Measurements from ENCODE around the gene LSM14B. TPM values are rescaled to one million over a fixed set of nuclear protein-coding genes. Genes with fewer than 3 reads are reported as not detected.

Gene LSM14B
- total RNA-seq, 1 donor: 31.0 TPM

DNA sequence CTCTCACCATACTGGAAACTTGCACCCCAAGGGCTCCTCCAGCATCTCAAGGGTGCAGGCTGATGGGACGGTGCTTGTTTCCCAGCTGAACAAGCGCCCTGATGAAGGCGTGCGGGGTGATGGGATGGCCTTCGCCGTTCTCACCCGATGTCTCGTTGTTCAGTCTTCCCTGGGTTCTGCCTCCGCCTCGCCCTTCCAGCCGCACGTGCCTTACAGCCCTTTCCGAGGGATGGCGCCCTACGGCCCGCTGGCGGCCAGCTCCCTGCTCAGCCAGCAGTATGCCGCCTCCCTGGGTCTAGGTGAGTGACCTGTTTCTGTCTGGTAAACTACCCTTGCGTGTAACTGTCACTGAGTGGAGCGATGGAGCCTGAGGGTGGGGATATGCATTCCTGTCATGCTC is 3.9 kb downstream of the LSM14B start:
- TF ChIP-seq, protein P1, sequence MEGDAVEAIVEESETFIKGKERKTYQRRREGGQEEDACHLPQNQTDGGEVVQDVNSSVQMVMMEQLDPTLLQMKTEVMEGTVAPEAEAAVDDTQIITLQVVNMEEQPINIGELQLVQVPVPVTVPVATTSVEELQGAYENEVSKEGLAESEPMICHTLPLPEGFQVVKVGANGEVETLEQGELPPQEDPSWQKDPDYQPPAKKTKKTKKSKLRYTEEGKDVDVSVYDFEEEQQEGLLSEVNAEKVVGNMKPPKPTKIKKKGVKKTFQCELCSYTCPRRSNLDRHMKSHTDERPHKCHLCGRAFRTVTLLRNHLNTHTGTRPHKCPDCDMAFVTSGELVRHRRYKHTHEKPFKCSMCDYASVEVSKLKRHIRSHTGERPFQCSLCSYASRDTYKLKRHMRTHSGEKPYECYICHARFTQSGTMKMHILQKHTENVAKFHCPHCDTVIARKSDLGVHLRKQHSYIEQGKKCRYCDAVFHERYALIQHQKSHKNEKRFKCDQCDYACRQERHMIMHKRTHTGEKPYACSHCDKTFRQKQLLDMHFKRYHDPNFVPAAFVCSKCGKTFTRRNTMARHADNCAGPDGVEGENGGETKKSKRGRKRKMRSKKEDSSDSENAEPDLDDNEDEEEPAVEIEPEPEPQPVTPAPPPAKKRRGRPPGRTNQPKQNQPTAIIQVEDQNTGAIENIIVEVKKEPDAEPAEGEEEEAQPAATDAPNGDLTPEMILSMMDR (IDR thresholded peaks at IDR 0.05; ENCODE audit: insufficient read depth, low read length): no peak
- DNase-seq (ENCODE audit: low read depth): no peak
- H3K4me3 ChIP-seq (ENCODE audit: low read depth, low read length): no peak overlapping the region

DNA sequence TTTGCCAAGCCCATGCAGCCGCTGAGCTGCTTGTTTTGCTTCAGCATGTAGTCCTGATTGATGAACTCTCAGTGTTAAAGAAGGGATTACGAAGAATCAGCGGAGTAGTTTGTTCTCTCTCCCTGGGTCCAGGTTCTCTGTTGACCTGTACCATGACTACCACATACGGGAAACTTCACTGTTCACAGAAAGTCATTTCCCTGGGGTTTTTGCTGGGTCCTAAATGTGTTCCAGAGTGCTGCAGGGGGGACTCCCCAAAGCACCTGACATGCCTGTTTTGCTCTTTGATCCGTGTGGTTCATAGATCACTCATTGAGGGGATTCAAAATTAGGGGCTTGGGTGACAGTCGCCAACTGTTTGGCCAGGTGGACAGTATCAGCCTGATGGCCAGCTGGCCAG is 5.5 kb downstream of the LSM14B start:
- no peak overlapping the region for H3K4me3 ChIP-seq (ENCODE audit: low read depth, low read length)
- DNase-seq (ENCODE audit: low read depth): no peak
- TF ChIP-seq, protein P1 (IDR thresholded peaks at IDR 0.05; ENCODE audit: insufficient read depth, low read length): no peak

DNA sequence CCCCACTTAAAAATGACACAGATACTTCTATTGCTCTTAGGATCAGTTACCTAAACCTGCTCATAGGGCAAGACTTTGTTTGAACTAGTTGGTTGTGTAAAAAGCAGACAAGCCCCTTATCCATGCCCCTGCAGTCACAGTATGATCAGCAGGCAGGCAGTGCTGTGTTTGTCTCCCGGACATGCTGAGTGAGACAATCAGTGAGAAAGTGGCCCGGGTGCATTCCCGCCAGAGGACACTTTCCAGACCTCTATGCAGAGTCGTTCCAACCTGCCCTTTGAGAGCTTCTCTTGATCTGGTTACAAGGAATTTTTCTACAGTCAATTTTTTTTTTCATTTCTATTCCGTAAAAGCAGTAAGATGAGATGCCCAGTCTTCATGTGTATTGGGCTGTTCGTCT is 6.2 kb downstream of the LSM14B start:
- no peak overlapping the region for H3K4me3 ChIP-seq (ENCODE audit: low read depth, low read length)
- DNase-seq (ENCODE audit: low read depth): no peak
- TF ChIP-seq, protein P1 (IDR thresholded peaks at IDR 0.05; ENCODE audit: insufficient read depth, low read length): no peak

DNA sequence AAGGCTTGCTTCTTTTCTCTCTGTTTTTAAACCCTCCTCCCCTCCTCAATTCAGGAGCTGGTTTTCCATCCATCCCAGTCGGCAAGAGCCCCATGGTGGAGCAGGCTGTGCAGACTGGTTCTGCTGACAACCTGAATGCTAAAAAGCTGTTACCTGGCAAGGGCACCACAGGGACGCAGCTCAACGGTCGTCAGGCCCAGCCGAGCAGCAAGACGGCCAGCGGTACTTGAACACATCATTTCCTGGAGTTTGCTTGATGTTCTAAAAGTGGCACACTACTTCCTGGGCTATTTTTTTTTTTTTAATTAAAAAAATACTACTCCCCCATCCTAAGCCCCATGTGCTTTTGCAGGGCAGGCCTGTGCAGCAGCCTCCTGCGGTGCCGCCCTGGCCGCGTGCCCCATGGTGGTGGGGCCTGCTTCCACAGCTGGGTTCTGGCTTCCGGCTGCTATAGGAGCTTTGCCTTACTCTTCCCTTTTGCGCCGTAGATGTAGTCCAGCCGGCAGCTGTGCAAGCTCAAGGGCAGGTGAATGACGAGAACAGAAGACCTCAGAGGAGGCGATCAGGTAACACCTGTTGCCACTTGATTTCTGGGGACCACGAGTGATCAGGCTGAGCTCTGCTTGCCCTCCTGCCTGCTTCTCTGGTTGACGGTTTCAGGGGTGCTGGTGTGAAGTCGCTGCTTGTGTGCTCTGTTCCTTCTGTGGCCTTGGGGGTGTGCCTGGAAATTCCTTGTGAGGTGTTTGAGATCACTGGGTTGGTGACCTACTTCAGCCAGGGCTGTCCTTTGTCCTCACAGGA is 7.7 kb downstream of the LSM14B start:
- TF ChIP-seq, protein P1 (IDR thresholded peaks at IDR 0.05; ENCODE audit: insufficient read depth, low read length): no peak
- H3K4me3 ChIP-seq (ENCODE audit: low read depth, low read length): no peak overlapping the region
- DNase-seq (ENCODE audit: low read depth): no peak

DNA sequence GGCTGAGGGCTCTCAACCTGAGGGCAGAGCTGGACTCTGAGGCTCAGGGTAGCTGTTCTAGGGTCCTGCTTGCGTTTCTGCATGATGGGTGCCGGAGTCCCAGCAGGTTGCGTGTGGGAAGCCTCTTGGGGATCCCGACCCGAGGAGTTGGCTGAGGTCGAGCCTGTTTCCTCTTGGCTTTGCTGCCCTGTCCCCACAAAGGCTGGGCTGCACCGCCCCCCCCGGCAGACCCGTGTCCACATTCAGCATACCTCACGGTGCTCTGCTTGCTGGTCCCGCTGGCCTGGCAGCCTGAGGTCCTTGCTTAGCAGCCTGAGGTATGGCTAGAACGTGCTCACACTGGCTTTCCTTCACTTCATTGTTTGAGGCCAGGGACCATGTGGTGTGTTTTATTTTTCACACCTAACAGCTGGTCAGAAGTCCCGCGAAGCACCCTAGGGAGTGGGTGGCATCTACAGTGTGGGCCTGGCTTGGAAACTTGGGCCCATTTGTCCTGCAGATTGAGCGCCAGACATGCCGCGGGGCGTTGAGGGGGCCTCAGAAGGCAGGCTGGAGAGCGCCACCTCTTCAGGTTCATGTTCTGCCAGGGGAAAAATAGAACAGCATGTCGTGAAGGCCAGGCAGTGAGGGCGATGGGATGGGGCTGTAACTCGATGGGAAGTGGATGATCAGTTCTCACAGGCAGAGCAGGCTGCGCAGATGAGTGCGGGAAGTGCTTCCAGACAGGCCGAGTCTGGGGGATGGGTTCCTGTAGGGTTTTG is 9.5 kb downstream of the LSM14B start:
- no peak for DNase-seq (ENCODE audit: low read depth)
- TF ChIP-seq, protein P1 (IDR thresholded peaks at IDR 0.05; ENCODE audit: insufficient read depth, low read length): no peak
- H3K4me3 ChIP-seq (ENCODE audit: low read depth, low read length): no peak overlapping the region

DNA sequence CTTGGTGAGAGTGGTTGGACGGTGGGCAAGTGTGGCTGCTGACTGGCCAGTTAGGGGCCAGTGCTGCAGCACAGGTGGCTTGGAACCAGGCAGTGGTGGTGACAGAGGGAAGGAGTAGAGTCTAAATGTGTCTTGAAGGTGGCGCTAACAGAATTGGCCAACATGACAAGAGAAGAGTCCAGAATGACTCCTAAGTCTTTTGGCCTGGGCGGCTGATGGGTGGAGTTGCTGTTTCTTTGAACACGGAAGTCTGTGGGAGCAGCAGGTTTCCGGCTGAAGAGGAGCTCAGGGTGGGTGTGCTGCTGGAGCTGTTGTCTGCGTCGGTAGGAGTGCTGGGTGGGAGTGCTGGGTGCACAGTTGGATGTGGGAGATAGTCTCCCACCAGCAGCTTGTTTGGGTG is 10.1 kb downstream of the LSM14B start:
- TF ChIP-seq, protein P1 (IDR thresholded peaks at IDR 0.05; ENCODE audit: insufficient read depth, low read length): no peak
- DNase-seq (ENCODE audit: low read depth): no peak
- H3K4me3 ChIP-seq (ENCODE audit: low read depth, low read length): no peak overlapping the region

All from fibroblast of the aortic adventitia (primary cell).